Measurements from ENCODE around the gene MAP3K5.
A peak's percentile ranks its signal among the peaks of the same experiment; 100 is the strongest.

Gene MAP3K5

GRCh38 chr6:136767103-136767502, 25.2 kb downstream of the MAP3K5 start:
- Histone ChIP-seq H3K79me1 (replicated peaks; ENCODE audit: low read length, poor library complexity, severe bottlenecking) (peaks cover 39% of the 10 kb centered on the region), H4K91ac (ENCODE audit: low read length) (no peak overlapping the region), H3K4me3 (ENCODE audit: insufficient read depth in 1 of 2, low read depth in 1 of 2, low read length in 2 of 2) (no peak overlapping the region), H3K23ac (ENCODE audit: low read length in 2 of 2) (no peak overlapping the region), H3K9me3 (ENCODE audit: control insufficient read depth, low read length) (no peaks in the 10 kb centered on the region), H2BK15ac (ENCODE audit: low read depth, poor library complexity, severe bottlenecking) (no peak overlapping the region), H2AFZ (ENCODE audit: low read depth, low read length) (no peak overlapping the region), H2AK5ac (ENCODE audit: low read length, severe bottlenecking) (no peak overlapping the region), H2BK120ac (ENCODE audit: low read depth, low read length) (no peak overlapping the region), H2BK5ac (ENCODE audit: low read depth, low read length, poor library complexity, severe bottlenecking) (no peak overlapping the region), H3K9ac (ENCODE audit: low read length) (no peak overlapping the region), H3K14ac (ENCODE audit: low read length in 2 of 2) (no peak overlapping the region), H4K8ac (ENCODE audit: low read length) (no peak overlapping the region), H2BK12ac (ENCODE audit: low read length in 2 of 2) (no peak overlapping the region), H3K4ac (ENCODE audit: low read depth in 1 of 2, low read length in 2 of 2) (no peak overlapping the region), H3K4me2 (ENCODE audit: low read length, poor library complexity, severe bottlenecking) (no peak overlapping the region), H3K18ac (ENCODE audit: low read depth in 1 of 2, low read length in 2 of 2) (no peak overlapping the region), H3K27ac (ENCODE audit: low read length, poor library complexity, severe bottlenecking) (no peak overlapping the region), H3K36me3 (ENCODE audit: control insufficient read depth in 1 of 2, insufficient read depth in 2 of 2, low read depth in 1 of 2, low read length in 2 of 2) (no peaks in the 10 kb centered on the region), H3K4me1 (ENCODE audit: control insufficient read depth, insufficient read depth, low read depth, low read length) (peaks cover 1% of the 10 kb centered on the region), H3K27me3 (ENCODE audit: control insufficient read depth in 1 of 2, insufficient read depth in 1 of 2, low read length in 2 of 2) (no peaks in the 10 kb centered on the region)
- 89% methylated on average over 1 of the region's 2 CpGs for WGBS
- DNase-seq: no peak

GRCh38 chr6:136766274-136766673, 26.0 kb downstream of the MAP3K5 start:
- peak overlapping the region in 1 of 2 experiments; percentile 30 for H3K4ac ChIP-seq (ENCODE audit: low read depth in 1 of 2, low read length in 2 of 2)
- H3K36me3 ChIP-seq (ENCODE audit: control insufficient read depth in 1 of 2, insufficient read depth in 2 of 2, low read depth in 1 of 2, low read length in 2 of 2): no peaks in the 10 kb centered on the region
- H3K27ac ChIP-seq (ENCODE audit: low read length, poor library complexity, severe bottlenecking): no peak overlapping the region
- no peak overlapping the region for H2BK120ac ChIP-seq (ENCODE audit: low read depth, low read length)
- H2BK15ac ChIP-seq (ENCODE audit: low read depth, poor library complexity, severe bottlenecking): no peak overlapping the region
- H3K27me3 ChIP-seq (ENCODE audit: control insufficient read depth in 1 of 2, insufficient read depth in 1 of 2, low read length in 2 of 2): no peaks in the 10 kb centered on the region
- no peak overlapping the region for H2BK12ac ChIP-seq (ENCODE audit: low read length in 2 of 2)
- H3K18ac ChIP-seq (ENCODE audit: low read depth in 1 of 2, low read length in 2 of 2): peak overlapping the region in 1 of 2 experiments; percentile 43
- H3K14ac ChIP-seq (ENCODE audit: low read length in 2 of 2): no peak overlapping the region
- 62% methylated on average over 2 of the region's 3 CpGs for WGBS
- no peak overlapping the region for H4K91ac ChIP-seq (ENCODE audit: low read length)
- no peak overlapping the region for H3K9ac ChIP-seq (ENCODE audit: low read length)
- no peak overlapping the region for H2BK5ac ChIP-seq (ENCODE audit: low read depth, low read length, poor library complexity, severe bottlenecking)
- H3K9me3 ChIP-seq (ENCODE audit: control insufficient read depth, low read length): no peaks in the 10 kb centered on the region
- peaks cover 3% of the 10 kb centered on the region for H3K4me1 ChIP-seq (ENCODE audit: control insufficient read depth, insufficient read depth, low read depth, low read length)
- H3K23ac ChIP-seq (ENCODE audit: low read length in 2 of 2): no peak overlapping the region
- no peak overlapping the region for H4K8ac ChIP-seq (ENCODE audit: low read length)
- peaks cover 35% of the 10 kb centered on the region for H3K79me1 ChIP-seq (replicated peaks; ENCODE audit: low read length, poor library complexity, severe bottlenecking)
- H3K4me2 ChIP-seq (ENCODE audit: low read length, poor library complexity, severe bottlenecking): no peak overlapping the region
- no peak overlapping the region for H2AK5ac ChIP-seq (ENCODE audit: low read length, severe bottlenecking)
- no peak for DNase-seq
- no peak overlapping the region for H3K4me3 ChIP-seq (ENCODE audit: insufficient read depth in 1 of 2, low read depth in 1 of 2, low read length in 2 of 2)
- no peak overlapping the region for H2AFZ ChIP-seq (ENCODE audit: low read depth, low read length)

DNA sequence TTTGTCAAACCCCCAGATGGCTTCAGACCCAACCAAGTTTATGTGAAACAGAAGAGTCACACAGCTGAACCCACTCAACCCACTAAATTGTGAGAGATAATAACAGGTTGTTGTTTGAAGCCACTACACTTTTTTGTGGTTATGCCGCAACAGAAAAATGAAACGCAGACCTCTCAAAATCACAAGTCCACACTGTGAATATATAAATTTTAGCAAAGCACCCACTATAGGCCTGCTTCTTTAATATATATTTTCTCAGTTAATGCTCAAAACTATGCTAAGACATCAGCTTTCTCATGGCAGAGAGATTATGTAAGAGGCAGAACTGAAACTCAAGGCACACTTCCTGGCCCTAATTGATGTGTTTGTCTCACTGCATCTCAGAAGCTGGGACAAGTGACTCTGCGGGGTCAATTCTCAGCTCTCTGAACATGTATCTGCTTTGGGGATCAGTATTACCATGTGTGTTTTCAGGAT, 27.7 kb downstream of the MAP3K5 start:
- Histone ChIP-seq H3K14ac (ENCODE audit: low read length in 2 of 2) (no peak overlapping the region), H3K4ac (ENCODE audit: low read depth in 1 of 2, low read length in 2 of 2) (no peak overlapping the region), H2AFZ (ENCODE audit: low read depth, low read length) (no peak overlapping the region), H2BK12ac (ENCODE audit: low read length in 2 of 2) (no peak overlapping the region), H3K4me1 (ENCODE audit: control insufficient read depth, insufficient read depth, low read depth, low read length) (peaks cover 3% of the 10 kb centered on the region), H2BK120ac (ENCODE audit: low read depth, low read length) (no peak overlapping the region), H3K9ac (ENCODE audit: low read length) (no peak overlapping the region), H4K8ac (ENCODE audit: low read length) (no peak overlapping the region), H3K27ac (ENCODE audit: low read length, poor library complexity, severe bottlenecking) (no peak overlapping the region), H3K79me1 (replicated peaks; ENCODE audit: low read length, poor library complexity, severe bottlenecking) (peaks cover 33% of the 10 kb centered on the region), H3K9me3 (ENCODE audit: control insufficient read depth, low read length) (no peaks in the 10 kb centered on the region), H3K36me3 (ENCODE audit: control insufficient read depth in 1 of 2, insufficient read depth in 2 of 2, low read depth in 1 of 2, low read length in 2 of 2) (no peaks in the 10 kb centered on the region), H3K4me2 (ENCODE audit: low read length, poor library complexity, severe bottlenecking) (no peak overlapping the region), H3K23ac (ENCODE audit: low read length in 2 of 2) (no peak overlapping the region), H4K91ac (ENCODE audit: low read length) (no peak overlapping the region), H2BK15ac (ENCODE audit: low read depth, poor library complexity, severe bottlenecking) (no peak overlapping the region), H2AK5ac (ENCODE audit: low read length, severe bottlenecking) (no peak overlapping the region), H3K4me3 (ENCODE audit: insufficient read depth in 1 of 2, low read depth in 1 of 2, low read length in 2 of 2) (no peak overlapping the region), H2BK5ac (ENCODE audit: low read depth, low read length, poor library complexity, severe bottlenecking) (no peak overlapping the region), H3K27me3 (ENCODE audit: control insufficient read depth in 1 of 2, insufficient read depth in 1 of 2, low read length in 2 of 2) (no peaks in the 10 kb centered on the region), H3K18ac (ENCODE audit: low read depth in 1 of 2, low read length in 2 of 2) (no peak overlapping the region)
- DNase-seq: no peak
- WGBS: 97% methylated on average over 3 of the region's 3 CpGs

GRCh38 chr6:136763716-136764516, 28.4 kb downstream of the MAP3K5 start:
- Histone ChIP-seq H2BK5ac (ENCODE audit: low read depth, low read length, poor library complexity, severe bottlenecking) (no peak overlapping the region), H3K36me3 (ENCODE audit: control insufficient read depth in 1 of 2, insufficient read depth in 2 of 2, low read depth in 1 of 2, low read length in 2 of 2) (no peaks in the 10 kb centered on the region), H3K4me2 (ENCODE audit: low read length, poor library complexity, severe bottlenecking) (no peak overlapping the region), H4K8ac (ENCODE audit: low read length) (no peak overlapping the region), H2AFZ (ENCODE audit: low read depth, low read length) (no peak overlapping the region), H3K79me1 (replicated peaks; ENCODE audit: low read length, poor library complexity, severe bottlenecking) (peaks cover 29% of the 10 kb centered on the region), H3K27me3 (ENCODE audit: control insufficient read depth in 1 of 2, insufficient read depth in 1 of 2, low read length in 2 of 2) (no peaks in the 10 kb centered on the region), H3K4me1 (ENCODE audit: control insufficient read depth, insufficient read depth, low read depth, low read length) (peaks cover 3% of the 10 kb centered on the region), H2BK120ac (ENCODE audit: low read depth, low read length) (no peak overlapping the region), H4K91ac (ENCODE audit: low read length) (no peak overlapping the region), H3K23ac (ENCODE audit: low read length in 2 of 2) (no peak overlapping the region), H3K4me3 (ENCODE audit: insufficient read depth in 1 of 2, low read depth in 1 of 2, low read length in 2 of 2) (no peak overlapping the region), H3K9me3 (ENCODE audit: control insufficient read depth, low read length) (no peaks in the 10 kb centered on the region), H2AK5ac (ENCODE audit: low read length, severe bottlenecking) (no peak overlapping the region), H2BK15ac (ENCODE audit: low read depth, poor library complexity, severe bottlenecking) (no peak overlapping the region), H2BK12ac (ENCODE audit: low read length in 2 of 2) (peak overlapping the region in 1 of 2 experiments; percentile 49), H3K14ac (ENCODE audit: low read length in 2 of 2) (no peak overlapping the region), H3K27ac (ENCODE audit: low read length, poor library complexity, severe bottlenecking) (no peak overlapping the region), H3K18ac (ENCODE audit: low read depth in 1 of 2, low read length in 2 of 2) (peak overlapping the region in 1 of 2 experiments; percentile 70), H3K4ac (ENCODE audit: low read depth in 1 of 2, low read length in 2 of 2) (no peak overlapping the region), H3K9ac (ENCODE audit: low read length) (no peak overlapping the region)
- 97% methylated on average over 5 of the region's 5 CpGs for WGBS
- DNase-seq: no peak
